GM23338 (cell line): Measurements from ENCODE around the gene SEMA3E.
"Not testable (repeated sequence)": the region's sequence is repeated elsewhere in the genome, so short reads cannot be mapped to it uniquely, and the experiment has no call there.

Experiments
- CTCF ChIP-seq, 2 experiments: fragments of 200-600 bp in 1 of 2; sonication (generic) in 1 of 2; conservative IDR thresholded peaks; 2 replicates each; pipeline versions ENCODE4 v1.5.1 to v1.6.1; 2016 to 2017; ENCODE audit warnings: antibody characterized with exemption in 2 of 2, low read depth in 2 of 2, mild to moderate bottlenecking in 2 of 2, moderate library complexity in 1 of 2
- EZH2 ChIP-seq: fragments of 200-600 bp; sonication (generic); IDR thresholded peaks from one replicate; pipeline ENCODE4 v1.8.0; 2017; ENCODE audit warnings: antibody characterized with exemption, mild to moderate bottlenecking, low read depth; ENCODE audit not compliant: unreplicated experiment
- EZH2phosphoT487 ChIP-seq: fragments of 200-600 bp; sonication (generic); IDR thresholded peaks from one replicate; pipeline ENCODE4 v1.8.1; 2018; ENCODE audit warnings: antibody characterized with exemption; ENCODE audit not compliant: unreplicated experiment
- POLR2AphosphoS5 ChIP-seq: IDR thresholded peaks from 2 replicates; pipeline ENCODE4 v1.6.1; 2016; ENCODE audit warnings: antibody characterized with exemption, low read depth

- TF ChIP-seq CTCF (conservative IDR thresholded peaks at IDR 0.05; ENCODE audit: low read depth in 2 of 2); POLR2AphosphoS5; EZH2; EZH2phosphoT487: not testable (repeated sequence)
Observed at GRCh38 chr7:83430289-83430688, 218.7 kb downstream of the SEMA3E start.
